IMR-90 (cell line): ENCODE data around the gene PITPNC1. TPM values are rescaled to one million over a fixed set of nuclear protein-coding genes. Genes with fewer than 3 reads are reported as not detected.

Experiments used
- ATAC-seq: fragments of 200-7000 bp; cut with Tn5 transposase; 2 replicates; pipeline ENCODE4 v1.9.1; 2020; ENCODE audit warnings: low read depth, mild to moderate bottlenecking, moderate library complexity
- BruUV-seq: library from RNA; stranded (reverse); fragments of 400-500 nt; replicated peaks from 2 replicates; lab custom pipeline; 2021; lab: Mats Ljungman, UMichigan
- CTCF ChIA-PET: fragments of 300-600 bp; formaldehyde crosslinking; extraction: SDS; loops from one replicate; lab custom pipeline; 2021; ENCODE audit warnings: antibody characterized with exemption; lab: Yijun Ruan, JAX
- POLR2A ChIA-PET: fragments of 300-600 bp; sonication (Branson Sonifier 250); formaldehyde crosslinking; loops from one replicate; lab custom pipeline; 2022; ENCODE audit warnings: antibody characterized with exemption; ENCODE audit not compliant: unreplicated experiment; lab: Charles Lee
- DNase-seq: peaks from one replicate; pipeline ENCODE4 v3.0.0; 2013
- H2AFZ ChIP-seq: replicated peaks from 2 replicates; pipeline ENCODE3; 2013; ENCODE audit warnings: low read length, mild to moderate bottlenecking; ENCODE audit not compliant: poor library complexity
- H2AK5ac ChIP-seq: 2 replicates; pipeline ENCODE4 v1.6.1; 2013; ENCODE audit warnings: low read depth, low read length, inconsistent platforms
- H2AK9ac ChIP-seq: replicated peaks from 2 replicates; pipeline ENCODE3; 2013; ENCODE audit warnings: mild to moderate bottlenecking, low read depth, low read length, moderate library complexity; ENCODE audit not compliant: poor library complexity
- H2BK120ac ChIP-seq: 2 replicates; pipeline ENCODE4 v1.6.1; 2013; ENCODE audit warnings: low read depth, low read length, inconsistent platforms
- H2BK15ac ChIP-seq: 3 replicates; pipeline ENCODE4 v1.6.1; 2013; ENCODE audit warnings: low read depth, low read length, inconsistent platforms
- H2BK20ac ChIP-seq: 2 replicates; pipeline ENCODE4 v1.6.1; 2013; ENCODE audit warnings: low read depth, mild to moderate bottlenecking, inconsistent platforms, low read length, moderate library complexity
- H2BK5ac ChIP-seq: 2 replicates; pipeline ENCODE4 v1.6.1; 2013; ENCODE audit warnings: mild to moderate bottlenecking, low read depth, low read length, inconsistent platforms; ENCODE audit not compliant: poor library complexity, severe bottlenecking
- H3K14ac ChIP-seq: replicated peaks from 2 replicates; pipeline ENCODE4 v1.6.1; 2013; ENCODE audit warnings: low read depth, low read length, inconsistent platforms
- H3K18ac ChIP-seq: 2 replicates; pipeline ENCODE4 v1.6.1; 2013; ENCODE audit warnings: low read depth, low read length, control low read depth
- H3K23ac ChIP-seq: 2 replicates; pipeline ENCODE4 v1.6.1; 2013; ENCODE audit warnings: low read depth, low read length, inconsistent platforms
- H3K27ac ChIP-seq: 2 replicates; pipeline ENCODE4 v1.5.1; 2013; ENCODE audit warnings: mild to moderate bottlenecking, control low read depth, low read length; ENCODE audit not compliant: insufficient read depth
- H3K27me3 ChIP-seq: 2 replicates; pipeline ENCODE4 v1.6.1; 2013; ENCODE audit warnings: low read length; ENCODE audit not compliant: control insufficient read depth, insufficient read depth
- H3K36me3 ChIP-seq: 2 replicates; pipeline ENCODE4 v1.6.1; 2013; ENCODE audit warnings: low read length, mixed read lengths; ENCODE audit not compliant: control insufficient read depth, insufficient read depth
- H3K4ac ChIP-seq: 2 replicates; pipeline ENCODE4 v1.6.1; 2013; ENCODE audit warnings: low read depth, low read length, inconsistent platforms
- H3K4me1 ChIP-seq: 2 replicates; pipeline ENCODE4 v1.6.1; 2013; ENCODE audit warnings: low read length, mixed read lengths; ENCODE audit not compliant: control insufficient read depth, insufficient read depth
- H3K4me2 ChIP-seq: 2 replicates; pipeline ENCODE4 v1.6.1; 2013; ENCODE audit warnings: low read depth, mild to moderate bottlenecking, control low read depth, low read length, moderate library complexity
- H3K4me3 ChIP-seq: 2 replicates; pipeline ENCODE4 v1.5.1; 2013; ENCODE audit warnings: low read depth, mild to moderate bottlenecking, control low read depth, low read length, moderate library complexity; ENCODE audit not compliant: insufficient read depth
- H3K56ac ChIP-seq: 2 replicates; pipeline ENCODE4 v1.6.1; 2013; ENCODE audit warnings: low read length, inconsistent platforms; ENCODE audit not compliant: insufficient read depth; ENCODE audit errors: extremely low read depth
- H3K79me1 ChIP-seq, 2 experiments: 2 replicates each; pipeline ENCODE4 v1.6.1; 2013; ENCODE audit warnings: low read length in 2 of 2, inconsistent platforms in 1 of 2, low read depth in 1 of 2
- H3K9ac ChIP-seq: 2 replicates; pipeline ENCODE4 v1.6.1; 2013; ENCODE audit warnings: low read depth, low read length, control low read depth
- H3K9me1 ChIP-seq: 2 replicates; pipeline ENCODE4 v1.6.1; 2013; ENCODE audit warnings: low read length, inconsistent platforms; ENCODE audit not compliant: insufficient read depth
- H3K9me3 ChIP-seq: 2 replicates; pipeline ENCODE4 v1.6.1; 2013; ENCODE audit warnings: low read length; ENCODE audit not compliant: control insufficient read depth, insufficient read depth
- H4K20me1 ChIP-seq: 2 replicates; pipeline ENCODE4 v1.6.1; 2013; ENCODE audit warnings: low read length, inconsistent platforms; ENCODE audit not compliant: insufficient read depth
- H4K5ac ChIP-seq: 2 replicates; pipeline ENCODE4 v1.6.1; 2013; ENCODE audit warnings: mild to moderate bottlenecking, low read depth, low read length, control low read depth
- H4K8ac ChIP-seq, 2 experiments: 2 replicates each; pipeline ENCODE4 v1.6.1; 2013; ENCODE audit warnings: low read depth in 2 of 2, low read length in 2 of 2, control low read depth in 1 of 2, inconsistent platforms in 1 of 2
- H4K91ac ChIP-seq: 2 replicates; pipeline ENCODE4 v1.6.1; 2013; ENCODE audit warnings: low read depth, low read length, inconsistent platforms; ENCODE audit not compliant: insufficient read depth
- BHLHE40 ChIP-seq: fragments of 150-350 bp; IDR thresholded peaks from 2 replicates; pipeline ENCODE4 v1.6.1; 2016; ENCODE audit warnings: mild to moderate bottlenecking, low read depth, low read length
- CEBPB ChIP-seq: IDR thresholded peaks from 2 replicates; pipeline ENCODE4 v1.6.1; 2012; ENCODE audit warnings: low read depth, low read length, improper control_type of control experiment
- FOS ChIP-seq: fragments of 150-350 bp; IDR thresholded peaks from 2 replicates; pipeline ENCODE4 v1.6.1; 2016; ENCODE audit warnings: low read depth, low read length
- MAFK ChIP-seq: IDR thresholded peaks from 2 replicates; pipeline ENCODE4 v1.6.1; 2012; ENCODE audit warnings: low read depth, low read length, improper control_type of control experiment
- MAZ ChIP-seq: IDR thresholded peaks from 2 replicates; pipeline ENCODE4 v1.6.1; 2012; ENCODE audit warnings: low read depth, mild to moderate bottlenecking, low read length, improper control_type of control experiment, moderate library complexity, borderline replicate concordance
- MXI1 ChIP-seq: IDR thresholded peaks from 2 replicates; pipeline ENCODE4 v1.6.1; 2012; ENCODE audit warnings: low read depth, mild to moderate bottlenecking, low read length, moderate library complexity, borderline replicate concordance
- NFE2L2 ChIP-seq: fragments of 150-350 bp; IDR thresholded peaks from 2 replicates; pipeline ENCODE4 v1.6.1; 2016; ENCODE audit warnings: low read depth, mild to moderate bottlenecking, low read length
- POLR2A ChIP-seq: IDR thresholded peaks from 2 replicates; pipeline ENCODE4 v1.6.1; 2012; ENCODE audit warnings: mild to moderate bottlenecking, low read depth, low read length
- RCOR1 ChIP-seq: IDR thresholded peaks from 2 replicates; pipeline ENCODE4 v1.6.1; 2012; ENCODE audit warnings: mild to moderate bottlenecking, low read length, improper control_type of control experiment; ENCODE audit not compliant: insufficient replicate concordance
- RFX5 ChIP-seq: IDR thresholded peaks from 2 replicates; pipeline ENCODE4 v1.8.0; 2012; ENCODE audit warnings: low read depth, mild to moderate bottlenecking, low read length, moderate library complexity
- SMC3 ChIP-seq: fragments of 150-350 bp; IDR thresholded peaks from 2 replicates; pipeline ENCODE4 v1.6.1; 2016; ENCODE audit warnings: low read depth, mild to moderate bottlenecking, antibody characterized with exemption, low read length, moderate library complexity
- WGBS, 2 experiments: methylation state at CpG; one replicate each; pipeline versions ENCODE4 v1.1.5 to v1.1.7; 2013; ENCODE audit warnings: missing lambda C conversion rate in 2 of 2; ENCODE audit not compliant: insufficient read length in 1 of 2; ENCODE audit errors: extremely low coverage in 2 of 2; 5-methylcytosine and 5-hydroxymethylcytosine counted together
- dilution Hi-C: fragments of 300-500 bp; cut with HindIII; formaldehyde crosslinking; loops from one replicate; pipeline ENCODE4 v1.14.3; 2018; ENCODE audit warnings: low sequenced_read_pairs; ENCODE audit not compliant: unreplicated experiment
- in situ Hi-C: fragments of 300-500 bp; cut with MboI; formaldehyde crosslinking; loops from 3 replicates; pipeline ENCODE4 v1.14.3; 2019; ENCODE audit warnings: low sequenced_read_pairs, inconsistent platforms, mixed read lengths
- intact Hi-C: fragments of 100-400 bp; cut with micrococcal nuclease; formaldehyde crosslinking; loops from 2 replicates; pipeline ENCODE4 v1.10.0; 2022
- polyA plus RNA-seq, 3 experiments: library from polyadenylated mRNA; depleted of rRNA; stranded (reverse); fragments of >200 nt; gene quantifications; 2 replicates each; pipeline ENCODE4 v1.2.3, GENCODE V29; 2012; ENCODE audit warnings: low replicate concordance in 1 of 3
- total RNA-seq: library from RNA; depleted of rRNA; stranded (reverse); fragments of >200 nt; gene quantifications from 2 replicates; pipeline ENCODE4 v1.2.3, GENCODE V29; 2012
- TF ChIP-seq, protein P1 (sequence below): fragments of 150-350 bp; IDR thresholded peaks from 2 replicates; pipeline ENCODE4 v1.6.1; 2016; ENCODE audit warnings: low read depth, mild to moderate bottlenecking, low read length, moderate library complexity, borderline replicate concordance
- TF ChIP-seq, protein P2 (sequence below): fragments of 150-350 bp; IDR thresholded peaks from 2 replicates; pipeline ENCODE4 v1.6.1; 2017; ENCODE audit warnings: mild to moderate bottlenecking, antibody characterized with exemption, low read length, low read depth
- TF ChIP-seq, protein P3 (sequence below): conservative IDR thresholded peaks from 2 replicates; pipeline ENCODE4 v1.5.1; 2012; ENCODE audit warnings: mild to moderate bottlenecking, low read depth, low read length, improper control_type of control experiment

PITPNC1 gene
- total and polyA plus RNA-seq, 2 of the 4 experiments (the other 2 are of a cell fraction) = 4.1 TPM

DNA sequence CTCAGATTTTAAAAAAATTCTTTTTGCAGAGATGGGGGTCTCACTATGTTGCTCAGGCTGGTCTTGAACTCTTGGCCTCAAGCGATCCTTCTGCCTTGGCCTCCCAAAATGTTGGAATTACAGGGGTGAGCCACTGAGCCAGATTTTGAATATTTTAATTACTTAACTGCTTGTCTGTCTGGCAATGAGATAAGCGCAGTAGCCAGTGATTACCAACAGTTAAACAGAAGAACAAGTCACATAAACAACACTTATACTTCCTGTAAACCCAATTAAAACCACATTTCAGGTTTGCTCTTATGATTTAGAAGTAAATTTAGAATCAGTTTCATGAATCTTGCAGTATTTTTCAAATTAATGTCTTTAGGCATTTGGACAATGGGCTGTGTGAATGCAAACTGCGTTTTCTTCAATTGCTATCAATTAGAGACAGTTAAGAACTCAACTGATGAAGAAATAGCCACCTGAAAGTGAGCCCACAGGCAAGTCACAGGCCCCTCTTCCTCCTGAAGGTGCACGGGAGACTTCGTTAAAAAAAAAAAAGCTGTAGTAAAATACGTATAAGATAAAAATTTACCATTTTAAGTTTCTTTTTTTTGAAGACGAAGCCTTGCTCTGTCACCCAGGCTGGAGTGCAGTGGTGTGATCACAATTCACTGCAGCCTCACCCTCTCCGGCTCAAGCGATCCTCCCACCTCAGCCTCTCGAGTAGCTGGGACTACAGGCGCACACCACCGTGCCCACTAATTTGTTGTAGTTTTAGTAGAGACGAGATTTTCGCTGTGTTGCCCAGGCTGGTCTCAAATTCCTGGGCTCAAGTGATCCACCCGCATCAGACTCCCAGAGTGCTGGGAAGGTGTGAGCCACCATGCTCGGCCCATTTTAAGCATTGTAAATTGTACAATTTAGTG is 73.0 kb downstream of the PITPNC1 start:
- H3K79me1 ChIP-seq = peaks cover 10 to 12% of the 10 kb centered on the region in 2 experiments; a peak in 2 of 4 replicates
- no peak overlapping the region for H2BK15ac ChIP-seq
- H2AK9ac ChIP-seq = no peak overlapping the region
- H3K4ac ChIP-seq = no peak overlapping the region
- no peaks in the 10 kb centered on the region for H3K36me3 ChIP-seq
- intact Hi-C loops = no loop called here
- H2AFZ ChIP-seq = no peak overlapping the region
- in situ Hi-C loops = no loop called here
- no peak overlapping the region for H3K27ac ChIP-seq
- no peak overlapping the region for H3K4me2 ChIP-seq
- no peaks in the 10 kb centered on the region for H3K9me1 ChIP-seq
- no peak overlapping the region for H3K23ac ChIP-seq
- ATAC-seq (no peak), DNase-seq (no peak)
- H4K91ac ChIP-seq = no peak overlapping the region
- H4K20me1 ChIP-seq = no peaks in the 10 kb centered on the region
- H3K14ac ChIP-seq = no peak overlapping the region
- ChIA-PET POLR2A (interaction anchor here (0.6 kb wide), 1 partner anchor 316 kb away, joined by 3 read pairs; no protein-coding TSS in a partner anchor), CTCF (no interaction called here)
- H4K5ac ChIP-seq = no peak overlapping the region
- H2BK120ac ChIP-seq = no peak overlapping the region
- no peak overlapping the region for H2BK5ac ChIP-seq
- no peak overlapping the region for H2BK20ac ChIP-seq
- BruUV-seq = no TSS peak
- H3K4me3 ChIP-seq = no peak overlapping the region
- no peak overlapping the region for H4K8ac ChIP-seq
- dilution Hi-C loops = no loop called here
- no peaks in the 10 kb centered on the region for H3K9me3 ChIP-seq
- H3K27me3 ChIP-seq = no peaks in the 10 kb centered on the region
- no peak overlapping the region for H3K18ac ChIP-seq
- H3K4me1 ChIP-seq = no peaks in the 10 kb centered on the region
- no peak overlapping the region for H3K56ac ChIP-seq
- no peak overlapping the region for H2AK5ac ChIP-seq
- H3K9ac ChIP-seq = no peak overlapping the region
- WGBS, 2 experiments = 86% methylated on average over 1 of the region's 16 CpGs; no CpG with 5 or more reads in 1 of the 2 experiments
- TF ChIP-seq, protein P1, sequence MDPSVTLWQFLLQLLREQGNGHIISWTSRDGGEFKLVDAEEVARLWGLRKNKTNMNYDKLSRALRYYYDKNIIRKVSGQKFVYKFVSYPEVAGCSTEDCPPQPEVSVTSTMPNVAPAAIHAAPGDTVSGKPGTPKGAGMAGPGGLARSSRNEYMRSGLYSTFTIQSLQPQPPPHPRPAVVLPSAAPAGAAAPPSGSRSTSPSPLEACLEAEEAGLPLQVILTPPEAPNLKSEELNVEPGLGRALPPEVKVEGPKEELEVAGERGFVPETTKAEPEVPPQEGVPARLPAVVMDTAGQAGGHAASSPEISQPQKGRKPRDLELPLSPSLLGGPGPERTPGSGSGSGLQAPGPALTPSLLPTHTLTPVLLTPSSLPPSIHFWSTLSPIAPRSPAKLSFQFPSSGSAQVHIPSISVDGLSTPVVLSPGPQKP = no peak
- TF ChIP-seq POLR2A (no peak), RFX5 (no peak), MXI1 (no peak), BHLHE40 (no peak), FOS (no peak), NFE2L2 (no peak), MAFK (no peak), CEBPB (no peak), SMC3 (no peak), MAZ (no peak), RCOR1 (no peak)
- TF ChIP-seq, protein P2, sequence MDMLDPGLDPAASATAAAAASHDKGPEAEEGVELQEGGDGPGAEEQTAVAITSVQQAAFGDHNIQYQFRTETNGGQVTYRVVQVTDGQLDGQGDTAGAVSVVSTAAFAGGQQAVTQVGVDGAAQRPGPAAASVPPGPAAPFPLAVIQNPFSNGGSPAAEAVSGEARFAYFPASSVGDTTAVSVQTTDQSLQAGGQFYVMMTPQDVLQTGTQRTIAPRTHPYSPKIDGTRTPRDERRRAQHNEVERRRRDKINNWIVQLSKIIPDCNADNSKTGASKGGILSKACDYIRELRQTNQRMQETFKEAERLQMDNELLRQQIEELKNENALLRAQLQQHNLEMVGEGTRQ = no peak
- TF ChIP-seq, protein P3, sequence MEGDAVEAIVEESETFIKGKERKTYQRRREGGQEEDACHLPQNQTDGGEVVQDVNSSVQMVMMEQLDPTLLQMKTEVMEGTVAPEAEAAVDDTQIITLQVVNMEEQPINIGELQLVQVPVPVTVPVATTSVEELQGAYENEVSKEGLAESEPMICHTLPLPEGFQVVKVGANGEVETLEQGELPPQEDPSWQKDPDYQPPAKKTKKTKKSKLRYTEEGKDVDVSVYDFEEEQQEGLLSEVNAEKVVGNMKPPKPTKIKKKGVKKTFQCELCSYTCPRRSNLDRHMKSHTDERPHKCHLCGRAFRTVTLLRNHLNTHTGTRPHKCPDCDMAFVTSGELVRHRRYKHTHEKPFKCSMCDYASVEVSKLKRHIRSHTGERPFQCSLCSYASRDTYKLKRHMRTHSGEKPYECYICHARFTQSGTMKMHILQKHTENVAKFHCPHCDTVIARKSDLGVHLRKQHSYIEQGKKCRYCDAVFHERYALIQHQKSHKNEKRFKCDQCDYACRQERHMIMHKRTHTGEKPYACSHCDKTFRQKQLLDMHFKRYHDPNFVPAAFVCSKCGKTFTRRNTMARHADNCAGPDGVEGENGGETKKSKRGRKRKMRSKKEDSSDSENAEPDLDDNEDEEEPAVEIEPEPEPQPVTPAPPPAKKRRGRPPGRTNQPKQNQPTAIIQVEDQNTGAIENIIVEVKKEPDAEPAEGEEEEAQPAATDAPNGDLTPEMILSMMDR = no peak
